ENCODE data around the gene GSTA2. TPM values are rescaled to one million over a fixed set of nuclear protein-coding genes. Genes with fewer than 3 reads are reported as not detected.
"Not testable (repeated sequence)": the region's sequence is repeated elsewhere in the genome, so short reads cannot be mapped to it uniquely, and the experiment has no call there.

GSTA2 gene
- total and polyA plus RNA-seq, 3 experiments from 2014 or later: not detected

GRCh38 chr6:52753137-52753536 lies 10.1 kb downstream of the GSTA2 start:
- H3K4me1 ChIP-seq (ENCODE audit: insufficient read depth, low read length); H3K4me3 ChIP-seq (ENCODE audit: low read length); H3K9me3 ChIP-seq (ENCODE audit: low read length); H3K27ac Mint-ChIP-seq; H3K27ac ChIP-seq (ENCODE audit: low read depth, low read length); POLR2A ChIA-PET; H3K27me3 ChIP-seq (ENCODE audit: insufficient read depth, low read length, poor library complexity, severe bottlenecking); CTCF ChIA-PET; H3K4me3 Mint-ChIP-seq; H3K36me3 ChIP-seq (ENCODE audit: insufficient read depth, low read length); H3K9me3 Mint-ChIP-seq; H3K36me3 Mint-ChIP-seq; DNase-seq; H3K4me1 Mint-ChIP-seq: not testable (repeated sequence)
- peaks cover 5 to 35% of the 10 kb centered on the region in 2 donors for H3K27me3 Mint-ChIP-seq

- no peaks in the 10 kb centered on the region for H3K9me3 ChIP-seq (ENCODE audit: low read length)
- H3K36me3 ChIP-seq (ENCODE audit: insufficient read depth, low read length): no peaks in the 10 kb centered on the region
- no peaks in the 10 kb centered on the region for H3K27me3 ChIP-seq (ENCODE audit: insufficient read depth, low read length, poor library complexity, severe bottlenecking)
- ChIA-PET POLR2A (no interaction called here), CTCF (no interaction called here)
- Mint-ChIP-seq H3K4me3 (no peak overlapping the region), H3K27me3 (peaks cover 8 to 35% of the 10 kb centered on the region in 2 donors), H3K27ac (no peak overlapping the region), H3K9me3 (peaks cover 0 to 6% (median 4%) of the 10 kb centered on the region in 5 donors), H3K36me3 (peaks cover 0 to 2% (median 0%) of the 10 kb centered on the region in 3 donors), H3K4me1 (no peaks in the 10 kb centered on the region)
- no peak overlapping the region for H3K27ac ChIP-seq (ENCODE audit: low read depth, low read length)
- H3K4me1 ChIP-seq (ENCODE audit: insufficient read depth, low read length): no peaks in the 10 kb centered on the region
- no peak for DNase-seq
- H3K4me3 ChIP-seq (ENCODE audit: low read length): no peak overlapping the region
Measured at GRCh38 chr6:52752310-52752709, 11.0 kb downstream of the GSTA2 start.

- Histone ChIP-seq H3K4me1 (ENCODE audit: insufficient read depth, low read length) (no peaks in the 10 kb centered on the region), H3K27me3 (ENCODE audit: insufficient read depth, low read length, poor library complexity, severe bottlenecking) (no peaks in the 10 kb centered on the region), H3K4me3 (ENCODE audit: low read length) (no peak overlapping the region), H3K36me3 (ENCODE audit: insufficient read depth, low read length) (no peaks in the 10 kb centered on the region), H3K27ac (ENCODE audit: low read depth, low read length) (no peak overlapping the region), H3K9me3 (ENCODE audit: low read length) (no peaks in the 10 kb centered on the region)
- DNase-seq: no peak
- ChIA-PET CTCF (no interaction called here), POLR2A (no interaction called here)
- H3K4me3 Mint-ChIP-seq: no peak overlapping the region
- H3K36me3 Mint-ChIP-seq: peaks cover 0 to 2% (median 0%) of the 10 kb centered on the region in 3 donors
- H3K4me1 Mint-ChIP-seq: no peaks in the 10 kb centered on the region
- H3K9me3 Mint-ChIP-seq: peaks cover 0 to 6% (median 4%) of the 10 kb centered on the region in 5 donors
- H3K27me3 Mint-ChIP-seq: peaks cover 11 to 36% of the 10 kb centered on the region in 2 donors
- H3K27ac Mint-ChIP-seq: no peak overlapping the region
Measured at GRCh38 chr6:52749556-52750152, 13.6 kb downstream of the GSTA2 start.

- H3K36me3 ChIP-seq (ENCODE audit: insufficient read depth, low read length); POLR2A ChIA-PET; H3K4me3 ChIP-seq (ENCODE audit: low read length); H3K4me1 ChIP-seq (ENCODE audit: insufficient read depth, low read length); CTCF ChIA-PET; H3K36me3 Mint-ChIP-seq; H3K9me3 ChIP-seq (ENCODE audit: low read length); H3K27ac Mint-ChIP-seq; H3K27me3 ChIP-seq (ENCODE audit: insufficient read depth, low read length, poor library complexity, severe bottlenecking); H3K27ac ChIP-seq (ENCODE audit: low read depth, low read length); H3K9me3 Mint-ChIP-seq; H3K4me3 Mint-ChIP-seq; DNase-seq; H3K4me1 Mint-ChIP-seq: not testable (repeated sequence)
- peaks cover 14 to 45% of the 10 kb centered on the region in 2 donors for H3K27me3 Mint-ChIP-seq
Measured at GRCh38 chr6:52747301-52747700, 16.0 kb downstream of the GSTA2 start.

- Mint-ChIP-seq H3K27ac (no peak overlapping the region), H3K9me3 (peaks cover 0 to 6% (median 4%) of the 10 kb centered on the region in 5 donors), H3K36me3 (no peaks in the 10 kb centered on the region), H3K27me3 (peaks cover 11 to 50% of the 10 kb centered on the region in 2 donors), H3K4me1 (no peaks in the 10 kb centered on the region), H3K4me3 (no peak overlapping the region)
- ChIA-PET POLR2A (no interaction called here), CTCF (no interaction called here)
- no peaks in the 10 kb centered on the region for H3K36me3 ChIP-seq (ENCODE audit: insufficient read depth, low read length)
- no peaks in the 10 kb centered on the region for H3K4me1 ChIP-seq (ENCODE audit: insufficient read depth, low read length)
- no peaks in the 10 kb centered on the region for H3K9me3 ChIP-seq (ENCODE audit: low read length)
- no peak for DNase-seq
- H3K27me3 ChIP-seq (ENCODE audit: insufficient read depth, low read length, poor library complexity, severe bottlenecking): no peaks in the 10 kb centered on the region
- no peak overlapping the region for H3K4me3 ChIP-seq (ENCODE audit: low read length)
- H3K27ac ChIP-seq (ENCODE audit: low read depth, low read length): no peak overlapping the region
Measured at GRCh38 chr6:52746213-52746612, 17.1 kb downstream of the GSTA2 start.

GRCh38 chr6:52745764-52746201 lies 17.5 kb downstream of the GSTA2 start:
- no peak overlapping the region for H3K4me3 ChIP-seq (ENCODE audit: low read length)
- Mint-ChIP-seq H3K27ac (no peak overlapping the region), H3K9me3 (peaks cover 0 to 3% (median under 1%) of the 10 kb centered on the region in 5 donors), H3K36me3 (no peaks in the 10 kb centered on the region), H3K4me3 (no peak overlapping the region), H3K27me3 (peaks cover 11 to 48% of the 10 kb centered on the region in 2 donors), H3K4me1 (no peaks in the 10 kb centered on the region)
- no peaks in the 10 kb centered on the region for H3K4me1 ChIP-seq (ENCODE audit: insufficient read depth, low read length)
- no peaks in the 10 kb centered on the region for H3K36me3 ChIP-seq (ENCODE audit: insufficient read depth, low read length)
- H3K9me3 ChIP-seq (ENCODE audit: low read length): no peaks in the 10 kb centered on the region
- ChIA-PET POLR2A (no interaction called here), CTCF (no interaction called here)
- DNase-seq: no peak
- no peak overlapping the region for H3K27ac ChIP-seq (ENCODE audit: low read depth, low read length)
- H3K27me3 ChIP-seq (ENCODE audit: insufficient read depth, low read length, poor library complexity, severe bottlenecking): no peaks in the 10 kb centered on the region

- CTCF ChIA-PET: no interaction called here
- POLR2A ChIA-PET: no interaction called here
Measured at GRCh38 chr6:52741872-52742271, 21.4 kb downstream of the GSTA2 start.

GRCh38 chr6:52739627-52740026 lies 23.6 kb downstream of the GSTA2 start:
- ChIA-PET CTCF (no interaction called here), POLR2A (no interaction called here)
- Histone ChIP-seq H3K27me3 (ENCODE audit: insufficient read depth, low read length, poor library complexity, severe bottlenecking) (no peaks in the 10 kb centered on the region), H3K36me3 (ENCODE audit: insufficient read depth, low read length) (no peaks in the 10 kb centered on the region), H3K9me3 (ENCODE audit: low read length) (no peaks in the 10 kb centered on the region), H3K4me1 (ENCODE audit: insufficient read depth, low read length) (no peaks in the 10 kb centered on the region), H3K27ac (ENCODE audit: low read depth, low read length) (no peak overlapping the region), H3K4me3 (ENCODE audit: low read length) (no peak overlapping the region)
- no peak for DNase-seq
- H3K9me3 Mint-ChIP-seq: peaks cover 0 to 3% (median 2%) of the 10 kb centered on the region in 5 donors
- peaks cover 3 to 33% of the 10 kb centered on the region in 2 donors for H3K27me3 Mint-ChIP-seq
- H3K4me3 Mint-ChIP-seq: no peak overlapping the region
- H3K36me3 Mint-ChIP-seq: no peaks in the 10 kb centered on the region
- no peak overlapping the region for H3K27ac Mint-ChIP-seq
- no peaks in the 10 kb centered on the region for H3K4me1 Mint-ChIP-seq

More at GRCh38 chr6:52741872-52742271, 21.4 kb downstream of the GSTA2 start:
- Histone ChIP-seq H3K27ac (ENCODE audit: low read depth, low read length) (no peak overlapping the region), H3K27me3 (ENCODE audit: insufficient read depth, low read length, poor library complexity, severe bottlenecking) (no peaks in the 10 kb centered on the region), H3K4me1 (ENCODE audit: insufficient read depth, low read length) (no peaks in the 10 kb centered on the region), H3K4me3 (ENCODE audit: low read length) (no peak overlapping the region), H3K9me3 (ENCODE audit: low read length) (no peaks in the 10 kb centered on the region), H3K36me3 (ENCODE audit: insufficient read depth, low read length) (no peaks in the 10 kb centered on the region)
- peaks cover 9 to 49% of the 10 kb centered on the region in 2 donors for H3K27me3 Mint-ChIP-seq
- H3K4me3 Mint-ChIP-seq: no peak overlapping the region
- no peaks in the 10 kb centered on the region for H3K36me3 Mint-ChIP-seq
- H3K4me1 Mint-ChIP-seq: no peaks in the 10 kb centered on the region
- H3K9me3 Mint-ChIP-seq: peaks cover 0 to 3% (median 2%) of the 10 kb centered on the region in 5 donors
- no peak for DNase-seq
- no peak overlapping the region for H3K27ac Mint-ChIP-seq

Measured in CD8-positive, alpha-beta memory T cell (primary cell).